ENCODE measurements around the gene RETREG3.
"Not testable (repeated sequence)": the region's sequence is repeated elsewhere in the genome, so short reads cannot be mapped to it uniquely, and the experiment has no call there.

The RETREG3 gene

DNA sequence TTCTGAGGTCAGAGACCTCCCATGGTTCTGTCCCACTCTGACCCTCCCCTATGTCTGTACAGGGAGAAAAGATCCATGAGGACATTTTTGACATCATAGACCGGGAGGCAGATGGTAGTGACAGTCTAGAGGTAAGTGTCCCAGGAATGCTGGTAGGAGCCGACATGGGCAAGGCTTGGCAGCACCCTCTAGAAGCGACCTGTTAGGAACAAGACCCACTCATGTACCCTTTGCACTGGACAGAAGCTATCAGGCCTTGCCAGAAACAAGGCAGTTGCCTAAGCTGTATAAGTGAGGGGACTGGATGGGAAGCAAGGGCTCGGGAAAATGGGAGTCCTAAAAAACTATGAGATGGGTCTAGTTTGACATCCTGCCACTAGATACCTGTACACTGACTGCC, 2.8 kb upstream of the RETREG3 start:
- DNase-seq (ENCODE audit: low read depth in 2 of 2, low spot score in 1 of 2) = no peak

DNA sequence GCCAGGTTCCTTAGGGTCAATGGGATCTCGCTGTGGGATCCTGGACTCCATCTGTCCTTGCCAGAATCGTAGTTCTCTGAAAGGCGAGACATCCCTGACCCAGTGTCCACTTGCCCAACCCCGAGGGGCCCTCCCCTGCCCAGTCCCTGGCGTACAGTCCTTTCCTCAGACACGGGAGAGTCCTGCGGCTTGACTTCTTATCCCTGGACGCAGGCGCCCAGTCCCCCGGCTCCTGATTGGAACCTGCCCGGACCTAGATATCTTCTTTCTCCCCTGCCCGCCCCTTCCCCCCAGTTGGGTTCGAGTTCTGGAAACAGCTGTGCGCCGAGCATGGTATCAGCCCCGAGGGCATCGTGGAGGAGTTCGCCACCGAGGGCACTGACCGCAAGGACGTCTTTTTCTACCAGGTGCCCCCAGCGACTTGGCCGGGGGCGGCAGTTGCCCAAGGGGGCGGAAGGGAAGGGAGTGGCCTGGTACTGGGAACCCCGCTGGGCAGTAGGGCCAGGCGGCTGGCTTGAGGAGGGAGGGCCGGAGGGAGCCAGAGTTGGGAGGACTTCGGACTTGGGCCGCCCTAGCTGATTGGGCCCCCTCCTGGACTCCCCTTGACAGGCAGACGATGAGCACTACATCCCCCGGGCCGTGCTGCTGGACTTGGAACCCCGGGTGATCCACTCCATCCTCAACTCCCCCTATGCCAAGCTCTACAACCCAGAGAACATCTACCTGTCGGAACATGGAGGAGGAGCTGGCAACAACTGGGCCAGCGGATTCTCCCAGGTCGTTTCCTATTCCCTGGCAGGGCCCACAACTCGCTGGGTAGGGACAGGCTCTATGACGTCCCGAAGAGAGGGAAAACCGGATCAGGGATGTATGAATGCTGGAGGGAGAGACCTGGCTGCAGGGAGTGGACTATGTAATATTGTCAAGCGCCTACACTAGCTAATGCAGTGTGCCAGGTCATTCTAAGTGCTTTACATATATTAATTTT, 934 bp upstream of the RETREG3 start:
- not testable (repeated sequence) for DNase-seq (ENCODE audit: low read depth in 2 of 2, low spot score in 1 of 2)

DNA sequence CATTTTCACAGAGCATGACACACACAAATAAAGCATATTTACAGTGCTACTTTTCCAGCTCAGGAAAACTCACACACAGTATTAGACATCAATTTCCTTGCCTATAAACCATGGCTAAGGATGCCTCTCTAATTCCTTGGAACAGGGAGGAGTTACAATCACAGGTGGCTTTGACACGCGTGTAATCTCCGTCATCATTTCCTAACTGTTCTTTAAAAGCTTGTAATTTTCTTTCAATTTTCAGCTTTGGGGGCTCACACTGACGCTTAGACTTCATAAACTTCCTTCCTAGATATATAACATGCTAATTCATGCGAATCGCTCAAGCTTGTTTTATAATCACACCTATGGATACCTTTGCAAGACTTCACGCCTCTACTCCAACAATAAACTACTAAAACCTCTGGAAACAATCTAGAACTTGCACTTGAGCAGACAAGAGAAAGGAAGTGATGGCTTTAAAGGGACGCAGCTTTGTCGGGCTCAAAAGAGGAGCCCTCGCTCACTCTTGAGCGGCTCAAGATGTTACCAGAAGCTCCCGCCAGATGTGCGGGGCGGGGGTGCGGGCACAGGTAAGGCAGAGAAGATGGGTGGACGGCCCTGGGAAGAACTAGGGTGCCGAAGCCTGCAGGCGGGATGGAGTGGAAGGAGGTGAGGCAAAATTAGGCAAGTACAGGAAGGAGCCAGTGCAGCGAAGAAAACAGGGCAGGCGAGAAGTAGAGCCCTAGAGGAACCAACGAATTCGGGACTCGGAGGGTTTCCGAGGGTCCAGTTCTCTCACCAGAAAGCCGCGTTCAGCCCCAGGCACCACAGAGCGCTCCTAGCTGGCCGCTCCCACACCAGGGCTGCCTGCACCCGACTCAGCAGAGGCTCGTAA, 631 bp downstream of the RETREG3 start:
- peak in 1 of 2 donors; percentile 12 for DNase-seq (ENCODE audit: low read depth in 2 of 2, low spot score in 1 of 2)

DNA sequence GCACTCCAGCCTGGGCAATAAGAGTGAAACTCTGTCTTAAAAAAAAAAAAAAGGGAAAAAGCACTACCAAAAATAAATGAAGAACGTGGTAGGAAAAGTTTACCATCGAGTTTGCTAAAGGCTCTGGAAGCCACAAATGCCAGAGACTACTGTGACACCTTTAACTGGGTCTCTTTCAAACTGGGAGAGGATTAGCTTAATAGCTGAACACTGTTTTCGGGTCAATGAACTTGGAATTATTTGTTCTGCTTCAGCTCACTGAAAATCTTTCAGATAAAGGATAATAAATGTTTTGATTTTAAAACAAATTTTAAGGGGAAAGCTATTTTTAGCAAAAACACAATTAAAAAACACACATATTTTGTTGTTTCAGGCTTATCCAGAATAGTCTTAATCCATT, 1.4 kb downstream of the RETREG3 start:
- no peak for DNase-seq (ENCODE audit: low read depth in 2 of 2, low spot score in 1 of 2)

DNA sequence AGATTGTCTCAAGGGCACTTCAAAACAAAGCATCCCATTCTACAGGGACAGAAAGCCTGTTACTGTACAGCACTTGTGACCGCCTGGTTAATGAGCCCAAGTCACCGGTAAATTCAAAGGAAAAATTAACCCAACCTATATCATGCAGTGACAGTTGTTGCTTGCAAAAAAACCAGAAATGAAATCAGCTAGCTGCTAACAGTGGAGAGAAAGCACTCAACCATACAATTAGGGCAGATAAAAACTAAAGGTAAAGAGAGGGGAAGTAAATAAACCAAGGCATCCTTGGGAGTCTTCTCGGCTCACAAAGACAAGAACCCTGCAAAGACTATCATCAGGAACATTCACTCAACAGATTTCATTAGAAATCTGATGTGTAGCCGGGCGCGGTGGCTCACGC, 5.9 kb downstream of the RETREG3 start:
- no peak for DNase-seq (ENCODE audit: low read depth in 2 of 2, low spot score in 1 of 2)

DNA sequence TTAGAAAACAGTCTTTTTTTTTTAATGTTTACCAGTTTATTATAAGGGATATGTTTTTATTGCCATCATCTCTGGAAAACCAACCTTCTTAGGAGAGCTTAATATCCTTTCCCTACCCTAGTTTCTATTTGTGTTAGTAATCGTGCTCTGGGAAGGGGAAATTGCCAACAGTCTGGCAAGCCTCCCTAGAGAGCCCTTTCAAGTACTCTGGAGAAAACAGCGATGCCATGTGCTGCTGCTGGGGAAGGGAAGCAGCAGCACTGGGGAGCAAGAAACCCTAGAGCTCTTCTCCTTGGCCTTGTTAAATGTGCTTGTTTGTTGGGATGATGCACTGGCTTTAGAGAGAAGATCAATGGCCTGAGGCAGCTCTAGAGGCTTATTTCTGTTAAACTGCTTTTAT, 10.3 kb downstream of the RETREG3 start:
- no peak for DNase-seq (ENCODE audit: low read depth in 2 of 2, low spot score in 1 of 2)

DNA sequence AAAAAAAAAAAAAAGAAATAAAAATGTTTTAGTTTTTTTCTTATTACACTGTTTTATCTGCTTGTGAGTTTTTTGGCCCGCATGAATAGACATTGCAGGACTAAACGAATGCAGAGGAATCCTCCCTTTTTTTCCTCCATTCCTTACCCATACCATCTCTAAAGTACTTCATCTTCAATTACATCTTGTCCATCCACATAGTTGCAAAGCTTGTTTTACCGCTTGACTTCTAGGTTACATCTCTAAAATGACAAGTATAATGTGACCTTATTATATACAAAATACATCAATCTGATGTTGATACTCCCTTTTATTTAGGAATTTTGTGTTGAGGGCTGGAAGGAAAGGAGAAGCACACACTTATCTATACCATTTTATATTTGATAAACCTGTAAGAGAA, 12.8 kb downstream of the RETREG3 start:
- DNase-seq (ENCODE audit: low read depth in 2 of 2, low spot score in 1 of 2) = no peak

DNA sequence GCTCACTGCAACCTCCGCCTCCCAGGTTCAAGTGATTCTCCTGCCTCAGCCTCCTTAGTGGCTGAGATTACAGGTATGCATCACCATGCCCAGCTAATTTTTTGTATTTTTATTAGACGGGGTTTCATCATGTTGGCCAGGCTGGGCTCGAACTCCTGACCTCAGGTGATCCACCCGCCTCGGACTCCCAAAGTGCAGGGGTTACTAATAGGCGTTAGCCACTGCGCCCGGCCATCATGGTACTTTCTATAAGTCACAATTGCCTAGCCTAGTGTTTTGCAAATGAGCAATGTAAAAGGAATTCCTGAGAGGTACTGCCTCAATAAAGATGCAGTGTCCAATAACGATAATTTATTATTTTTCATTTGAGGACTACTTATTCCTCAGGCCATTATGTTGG, 17.8 kb downstream of the RETREG3 start:
- no peak for DNase-seq (ENCODE audit: low read depth in 2 of 2, low spot score in 1 of 2)

DNA sequence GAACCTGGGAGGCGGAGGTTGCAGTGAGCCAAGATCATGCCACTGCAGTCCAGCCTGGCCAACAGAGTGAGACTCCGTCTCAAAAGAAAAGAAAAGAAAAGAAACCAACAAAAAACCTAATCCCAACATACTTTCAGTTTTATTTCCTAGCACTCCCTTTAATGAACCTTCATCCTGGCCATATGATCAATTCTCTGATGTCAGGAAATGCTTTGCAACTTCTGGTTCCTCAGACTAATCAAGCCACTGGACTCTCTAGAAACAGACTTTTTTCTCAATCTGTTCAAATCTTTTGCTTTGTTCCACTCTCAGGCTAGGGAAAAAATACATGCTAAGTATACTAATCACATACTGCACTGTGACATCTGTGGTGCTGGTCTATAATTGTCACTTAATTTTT, 18.3 kb downstream of the RETREG3 start:
- DNase-seq (ENCODE audit: low read depth in 2 of 2, low spot score in 1 of 2) = no peak

DNA sequence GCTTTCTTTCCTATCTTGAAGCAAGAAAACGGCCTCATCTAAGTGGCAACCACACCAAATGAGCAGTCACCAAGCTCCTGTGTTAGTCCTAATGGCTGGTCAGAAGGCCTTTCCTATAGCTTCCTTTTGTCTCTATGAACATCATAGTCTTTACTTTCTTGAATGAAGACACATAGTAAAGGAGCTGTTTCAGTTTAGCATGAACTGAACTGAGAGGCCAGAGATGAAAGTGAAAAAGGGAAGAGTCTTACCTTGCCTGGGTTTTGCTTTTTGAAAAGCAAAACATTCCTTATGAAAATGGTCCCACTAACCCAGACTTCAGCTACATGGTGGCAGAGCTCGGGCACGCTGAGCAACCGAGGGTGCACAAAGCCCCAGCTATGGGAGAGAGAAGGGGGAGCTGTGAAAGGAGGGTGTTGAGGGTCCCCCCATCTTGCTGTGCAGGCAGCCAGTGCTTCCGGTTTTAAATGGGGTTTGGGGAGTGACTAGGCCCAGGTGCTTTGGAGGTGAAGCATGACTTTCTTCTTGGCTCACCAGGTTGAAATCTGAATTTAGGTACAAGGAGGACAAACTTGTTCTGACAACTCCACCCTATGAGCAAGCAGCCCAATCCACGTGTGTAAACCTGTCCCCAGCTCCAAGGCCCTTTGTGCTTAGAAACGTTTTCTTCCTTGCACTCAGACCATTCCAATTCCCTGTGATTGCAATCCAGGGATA, 22.5 kb downstream of the RETREG3 start:
- no peak for DNase-seq (ENCODE audit: low read depth in 2 of 2, low spot score in 1 of 2)

DNA sequence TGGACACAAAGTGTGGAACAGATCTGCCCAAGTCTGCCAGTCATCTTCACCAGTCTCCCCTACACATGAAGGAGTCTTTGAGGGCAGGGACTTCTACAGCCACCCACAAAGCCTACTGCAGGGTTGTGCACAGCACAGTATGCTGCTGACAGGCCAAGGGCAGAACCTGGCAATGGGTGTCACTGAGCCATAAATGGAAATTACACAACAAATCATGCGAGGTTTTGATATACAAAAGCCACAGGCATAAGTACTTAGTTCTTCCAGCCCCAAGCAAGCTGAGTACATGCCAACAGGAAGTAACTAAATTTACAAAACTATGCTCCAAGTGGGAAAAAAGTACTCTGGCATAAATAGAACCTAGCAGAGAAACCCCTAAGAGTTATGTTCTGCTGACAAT, 23.8 kb downstream of the RETREG3 start:
- no peak for DNase-seq (ENCODE audit: low read depth in 2 of 2, low spot score in 1 of 2)

DNA sequence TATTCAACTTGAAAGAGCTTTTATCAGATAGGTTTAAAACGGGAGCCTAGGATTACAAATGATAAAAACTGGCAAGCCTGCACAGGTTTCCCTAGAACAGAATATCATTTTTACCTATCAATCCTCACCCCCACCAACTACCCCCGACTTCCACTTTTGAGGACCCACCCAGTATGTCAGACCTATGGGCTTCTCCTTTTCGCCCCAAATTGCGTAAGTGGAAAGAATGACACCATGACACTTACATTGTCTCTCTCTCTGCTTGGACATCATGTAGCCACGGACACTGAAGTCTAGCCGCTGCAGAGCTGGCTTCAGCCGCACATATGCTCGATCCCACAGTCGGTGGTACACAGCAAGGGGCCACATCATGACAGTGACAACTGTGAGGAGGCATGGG, 24.3 kb downstream of the RETREG3 start:
- DNase-seq (ENCODE audit: low read depth in 2 of 2, low spot score in 1 of 2) = no peak

DNA sequence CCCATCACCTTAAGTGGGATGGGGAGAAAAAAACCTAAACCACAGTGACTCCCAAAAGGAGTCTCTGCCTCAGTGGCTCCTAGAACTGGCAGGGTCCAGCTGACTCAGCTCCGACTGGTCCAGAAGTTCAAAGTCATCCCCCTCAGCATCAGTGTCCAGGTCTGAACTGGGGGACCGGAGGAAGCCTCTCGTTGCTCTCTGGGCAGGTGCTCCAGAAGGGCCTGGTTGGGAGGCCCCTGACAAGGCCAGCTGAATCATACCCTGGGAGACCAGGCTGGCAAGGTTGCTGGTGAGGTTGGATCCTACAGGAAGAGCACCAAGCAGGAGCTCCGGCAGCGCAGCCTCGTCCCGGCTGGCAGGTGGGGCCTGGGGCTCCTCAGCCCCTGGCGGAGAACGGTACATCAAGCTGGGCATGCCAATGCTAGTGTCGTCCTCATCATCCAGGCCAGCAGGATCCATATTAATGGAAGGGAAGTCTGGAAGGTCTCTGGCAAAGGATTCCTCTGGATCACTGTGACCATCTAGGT, 27.4 kb downstream of the RETREG3 start:
- DNase-seq (ENCODE audit: low read depth in 2 of 2, low spot score in 1 of 2) = no peak

DNA sequence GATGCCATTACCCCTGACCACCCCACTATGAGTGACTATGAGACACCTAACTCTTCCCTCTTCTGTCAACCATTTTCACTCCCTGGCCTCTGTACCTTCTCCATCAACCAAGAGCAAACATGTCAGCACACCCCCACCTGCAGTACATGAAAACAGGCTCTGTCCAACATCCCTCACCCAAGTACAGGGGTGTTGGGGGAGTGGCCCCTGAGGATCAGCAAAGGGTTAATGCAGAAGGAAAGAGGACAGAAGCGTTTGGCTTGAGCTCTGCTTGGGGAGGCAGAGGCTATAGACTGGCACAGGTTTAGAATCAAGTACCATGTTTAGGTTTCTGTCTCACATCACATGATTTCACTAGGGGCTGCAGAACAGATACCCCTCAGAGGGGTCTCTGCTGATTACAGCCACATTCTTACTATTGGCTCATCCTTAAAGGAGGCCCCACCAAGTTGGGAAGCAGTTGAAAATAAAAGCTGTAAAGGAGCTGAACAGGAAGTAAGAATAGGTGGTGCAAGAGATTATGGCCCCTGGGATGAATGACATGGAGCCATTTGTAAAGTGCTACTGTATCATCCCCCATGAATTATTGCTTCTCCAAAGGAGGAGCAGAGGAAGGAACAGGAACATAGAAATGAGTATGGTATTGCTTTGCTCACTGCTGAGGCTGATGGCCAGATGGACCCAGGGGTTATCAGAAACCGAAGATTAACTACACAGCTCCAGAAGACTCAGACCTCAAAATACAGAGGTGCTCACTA, 29.2 kb downstream of the RETREG3 start:
- no peak for DNase-seq (ENCODE audit: low read depth in 2 of 2, low spot score in 1 of 2)

DNA sequence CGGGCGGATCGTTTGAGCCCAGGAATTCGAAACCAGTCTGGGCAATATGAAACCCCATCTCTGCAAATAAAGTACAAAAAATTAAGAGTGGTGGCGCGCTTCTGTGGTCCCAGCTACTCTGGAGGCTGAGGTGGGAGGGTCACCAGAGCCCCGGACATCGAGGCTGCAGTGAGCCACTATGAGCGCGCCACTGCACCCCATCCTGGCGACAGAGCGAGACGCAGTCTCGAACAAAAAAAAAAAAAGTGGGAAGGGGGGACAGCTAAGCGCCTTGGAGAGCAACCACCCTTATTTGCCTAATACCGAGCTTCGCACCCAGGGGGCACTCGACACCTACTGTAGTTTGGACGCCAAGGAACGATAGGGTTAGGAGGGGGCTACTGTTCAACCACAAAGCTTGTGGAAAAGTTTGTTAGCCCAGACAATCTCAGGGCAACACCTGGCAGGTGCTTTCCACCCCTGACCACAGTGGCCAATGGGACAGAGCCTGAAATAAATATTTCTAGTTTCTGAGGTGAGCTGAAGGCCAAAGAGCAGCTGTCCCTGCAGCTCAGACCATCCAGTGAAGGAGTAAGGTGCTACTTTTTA, 30.8 kb downstream of the RETREG3 start:
- DNase-seq (ENCODE audit: low read depth in 2 of 2, low spot score in 1 of 2) = peak; percentile 15 to 46

DNA sequence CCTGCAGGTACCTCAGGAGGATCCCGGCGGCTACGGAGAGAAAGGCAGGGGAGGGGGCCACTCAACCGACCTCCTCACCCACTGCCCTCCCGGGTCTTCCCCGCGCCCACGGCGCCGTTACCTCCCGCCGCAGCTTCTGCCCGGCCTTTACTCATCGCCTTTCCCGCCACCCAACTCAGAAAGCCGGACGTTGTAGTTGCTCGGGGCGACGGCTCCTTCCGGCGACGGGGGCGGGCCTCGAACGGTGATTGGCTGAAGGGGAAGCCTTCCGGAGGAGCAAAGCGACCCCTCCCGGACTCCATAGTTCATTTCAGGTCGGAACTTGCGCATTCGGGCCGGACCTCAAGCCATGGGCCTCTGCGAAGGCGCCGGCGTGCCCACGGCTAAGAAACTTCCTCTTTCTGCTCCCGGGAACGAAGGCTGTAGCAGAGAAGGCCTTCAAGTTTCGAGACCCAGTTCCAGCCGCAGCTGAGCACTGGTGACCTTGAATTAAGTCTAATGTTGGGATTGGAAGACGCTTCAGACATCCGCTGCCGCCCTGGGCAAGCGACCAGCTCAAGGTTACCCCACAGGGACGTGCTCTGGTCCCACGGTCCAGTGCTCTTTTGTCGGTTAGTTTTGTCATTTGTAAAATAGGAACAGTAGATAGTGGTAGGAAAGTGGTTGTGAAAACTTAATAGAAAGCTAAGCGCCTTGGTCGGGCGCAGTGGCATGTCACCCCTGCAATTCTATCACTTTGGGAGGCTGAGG, 31.5 kb downstream of the RETREG3 start, which contains the start of gene PSMC3IP:
Gene PSMC3IP (minus strand): TSS at position 198 of the 750 bp plus-strand sequence. CDS start 43 bp downstream, at position 155.
- peak; percentile 86 to 87 for DNase-seq (ENCODE audit: low read depth in 2 of 2, low spot score in 1 of 2)

DNA sequence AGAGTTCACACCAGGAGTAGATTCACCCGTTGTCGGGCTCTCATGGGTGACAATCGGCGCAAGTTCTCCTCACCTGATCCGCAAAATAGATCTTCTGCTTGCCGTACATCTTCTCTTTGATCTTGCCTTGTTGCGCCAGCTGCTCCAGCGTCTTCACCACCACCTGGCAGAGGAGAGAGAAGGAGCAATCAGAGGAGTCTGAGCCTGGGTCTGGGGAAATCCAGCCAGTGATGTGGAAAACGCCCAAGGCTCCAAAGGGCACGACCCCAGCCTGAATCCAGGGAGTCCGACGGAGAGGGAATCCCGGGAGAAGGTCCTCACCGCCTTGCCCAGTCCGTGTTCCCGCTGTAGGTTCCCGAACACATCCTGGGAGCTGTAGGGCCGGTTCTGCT, 32.0 kb downstream of the RETREG3 start:
- no peak for DNase-seq (ENCODE audit: low read depth in 2 of 2, low spot score in 1 of 2)

DNA sequence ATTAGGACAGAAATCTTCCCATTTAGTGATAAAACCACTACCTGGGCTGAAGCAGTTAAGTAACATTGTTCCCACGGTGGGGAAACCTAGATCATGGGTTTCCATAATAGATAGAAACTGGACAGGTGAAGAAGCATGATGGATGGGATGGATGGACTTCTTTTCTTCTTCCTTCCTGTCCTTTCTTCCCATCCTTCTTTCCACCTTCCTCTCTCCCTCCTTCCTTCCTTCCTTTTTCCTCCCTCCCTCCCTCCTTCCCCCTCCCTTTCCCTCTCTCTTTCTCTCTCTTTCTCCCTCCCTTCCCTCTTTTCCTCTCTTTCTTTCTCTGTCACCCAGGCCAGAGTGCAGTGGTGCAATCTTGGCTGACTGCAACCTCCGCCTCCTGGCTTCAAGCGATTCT, 34.7 kb downstream of the RETREG3 start:
- no peak for DNase-seq (ENCODE audit: low read depth in 2 of 2, low spot score in 1 of 2)

DNA sequence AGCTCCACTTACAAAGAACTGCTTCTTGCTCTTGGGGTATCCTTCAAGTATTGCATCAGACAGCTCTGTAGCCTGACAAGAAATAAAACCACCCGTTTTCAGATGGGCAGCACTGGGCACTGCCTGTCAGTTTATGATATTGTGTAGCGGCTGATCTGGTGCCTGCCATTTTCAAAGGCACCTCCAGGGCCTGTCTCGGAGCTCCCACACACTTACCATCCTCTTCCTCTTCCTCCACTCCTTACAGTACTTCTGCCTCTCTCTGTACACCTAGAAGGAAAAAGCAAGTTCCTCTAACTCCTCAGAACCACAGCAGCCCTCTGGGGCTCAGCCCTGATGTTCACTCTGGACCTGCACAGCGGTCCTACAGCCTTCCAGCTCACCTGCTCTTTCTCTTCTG, 36.1 kb downstream of the RETREG3 start:
- DNase-seq (ENCODE audit: low read depth in 2 of 2, low spot score in 1 of 2) = no peak
